GM19351 (cell line): ENCODE measurements around the gene TTLL6.

Experiments used
- ATAC-seq: cut with Tn5 transposase; IDR thresholded peaks from one replicate; pipeline ENCODE4 v1.9.1; 2021; ENCODE audit warnings: mild to moderate bottlenecking, moderate library complexity; ENCODE audit not compliant: unreplicated experiment

TTLL6 gene

DNA sequence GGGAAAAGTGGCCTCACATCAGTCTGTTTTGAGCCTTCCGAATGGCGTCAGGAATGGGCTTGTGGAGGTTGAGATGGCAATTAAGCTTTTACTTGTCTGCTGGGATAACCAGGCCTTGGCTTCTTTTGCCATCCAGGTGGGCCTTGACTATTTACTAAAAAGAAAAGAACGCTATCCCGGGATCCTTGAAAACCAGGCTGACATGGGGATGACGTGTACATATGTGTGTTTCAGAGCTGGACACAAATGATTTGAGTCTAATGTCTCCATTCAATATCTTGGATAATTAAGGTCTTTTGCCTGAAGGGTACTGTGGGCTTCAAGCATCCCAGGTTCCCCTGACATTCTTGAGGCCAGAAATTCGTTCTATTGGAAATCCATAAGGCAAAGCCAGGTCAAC, 55.9 kb downstream of the TTLL6 start:
- ATAC-seq = no peak

DNA sequence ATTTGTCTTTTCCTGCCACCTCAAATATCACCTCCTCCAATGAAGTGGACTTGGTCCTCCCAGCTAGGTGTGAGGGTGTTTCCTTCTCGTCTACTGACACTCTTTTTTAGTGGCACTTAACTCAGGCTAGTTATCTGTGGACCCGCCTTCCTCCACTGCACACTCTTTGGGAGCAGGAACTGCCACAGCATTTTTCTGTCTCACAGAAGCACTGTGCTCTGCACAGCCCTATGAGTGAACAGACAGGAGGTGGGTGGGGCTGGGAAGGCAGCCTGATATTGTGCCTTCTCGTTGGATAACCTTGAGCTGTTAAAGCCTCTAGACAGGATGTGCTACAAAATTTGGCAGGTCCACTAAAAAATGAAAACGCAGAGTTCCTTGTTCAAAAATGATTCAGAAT, 56.6 kb downstream of the TTLL6 start:
- ATAC-seq = no peak

DNA sequence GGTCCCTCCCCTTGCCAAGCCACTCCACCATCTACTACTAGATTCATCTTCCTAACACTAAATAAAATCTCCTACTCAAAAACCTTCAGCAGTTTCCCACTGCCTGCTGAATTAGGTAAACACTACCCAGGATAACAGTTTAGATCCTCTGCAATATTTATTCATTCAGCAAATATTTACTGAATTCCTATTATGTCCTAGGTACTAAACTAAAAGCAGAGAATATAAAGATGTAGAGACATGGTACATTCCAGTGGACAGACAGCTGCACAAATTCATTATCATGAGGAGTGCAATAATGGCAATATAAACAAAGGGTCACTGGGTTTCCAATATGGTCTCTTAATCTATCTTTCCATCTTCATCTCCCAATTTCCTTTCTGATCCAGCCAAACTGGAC, 57.7 kb downstream of the TTLL6 start:
- no peak for ATAC-seq

DNA sequence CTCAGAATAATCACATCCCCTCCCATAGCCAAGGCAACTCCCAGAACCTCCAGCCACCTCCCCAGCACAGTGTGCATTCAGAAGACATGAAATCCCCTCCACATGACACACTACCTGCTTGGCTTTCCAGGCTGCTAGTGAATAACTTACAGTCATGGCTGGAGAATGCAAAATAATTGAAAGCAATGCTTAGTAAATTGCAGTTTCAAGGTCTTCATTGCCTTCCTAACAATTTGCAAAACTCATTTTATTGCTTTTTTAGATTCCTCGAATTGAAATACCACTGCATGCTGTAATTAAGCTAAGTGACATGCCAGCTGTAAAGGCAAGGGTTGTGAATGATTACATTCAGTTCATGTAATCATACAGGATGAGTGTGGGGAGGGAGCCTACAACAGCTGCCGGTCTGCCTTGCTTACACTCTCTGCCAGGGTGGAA, 59.5 kb downstream of the TTLL6 start:
- no peak for ATAC-seq

DNA sequence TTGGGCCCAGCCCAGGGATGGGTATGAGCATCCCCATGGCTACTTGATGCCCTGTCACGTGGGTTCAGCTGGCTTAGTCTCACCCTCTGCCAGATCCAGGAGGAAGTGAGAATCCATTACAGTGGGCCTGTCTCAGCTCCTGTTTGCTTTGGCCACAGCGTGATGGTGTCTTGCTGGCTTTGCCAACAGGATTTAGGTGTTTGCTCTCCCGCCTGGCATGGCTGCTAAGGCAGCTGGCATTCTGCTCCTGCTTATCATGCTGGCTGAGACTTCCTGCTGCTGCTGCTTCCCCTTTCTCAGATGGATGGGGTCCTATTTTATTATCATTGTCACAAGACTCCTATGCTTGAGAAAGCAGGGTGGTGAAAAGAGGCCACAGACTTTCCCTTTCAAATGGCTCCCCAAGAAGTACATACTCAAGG, 60.2 kb downstream of the TTLL6 start:
- no peak for ATAC-seq

GRCh38 chr17:48755356-48755755, 61.7 kb downstream of the TTLL6 start:
- no peak for ATAC-seq

GRCh38 chr17:48754500-48755261, 62.3 kb downstream of the TTLL6 start:
- ATAC-seq = no peak

DNA sequence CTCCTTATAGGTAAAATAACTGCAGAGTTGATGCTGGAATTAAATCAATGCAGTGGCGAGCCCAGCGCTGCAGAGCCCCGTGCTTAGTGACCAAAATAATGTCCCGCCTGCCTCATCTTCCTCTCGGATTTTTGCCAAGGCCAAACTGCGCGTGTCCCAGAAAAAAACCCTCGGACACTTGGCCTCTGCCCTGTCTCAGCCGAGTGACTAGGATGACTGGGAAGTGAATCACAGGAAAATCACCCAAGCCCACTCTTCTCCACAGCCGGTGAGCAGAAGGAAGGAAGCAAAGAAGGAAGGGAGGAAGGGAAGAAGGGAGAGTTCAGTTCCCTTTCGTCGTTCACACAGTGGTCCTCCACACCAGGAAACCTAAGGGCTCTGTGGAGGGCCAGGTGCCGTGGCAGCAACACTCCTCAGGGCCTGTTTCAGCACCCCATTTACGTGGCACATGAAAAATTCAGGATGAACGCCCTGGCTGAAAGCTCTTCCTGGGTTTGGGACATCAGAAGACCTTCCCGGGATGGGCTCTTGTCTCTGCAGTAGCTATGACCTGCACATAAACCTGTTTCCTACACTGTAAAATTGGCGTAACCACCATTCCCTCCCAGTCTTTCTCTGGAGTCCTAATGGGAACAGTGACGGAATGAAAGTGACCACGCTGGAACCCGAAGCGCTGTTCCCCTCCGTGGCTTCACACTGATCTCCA, 63.1 kb downstream of the TTLL6 start:
- ATAC-seq = no peak

GRCh38 chr17:48752399-48753288, 64.4 kb downstream of the TTLL6 start:
- ATAC-seq = no peak

GRCh38 chr17:48751733-48752398, 65.2 kb downstream of the TTLL6 start:
- no peak for ATAC-seq

DNA sequence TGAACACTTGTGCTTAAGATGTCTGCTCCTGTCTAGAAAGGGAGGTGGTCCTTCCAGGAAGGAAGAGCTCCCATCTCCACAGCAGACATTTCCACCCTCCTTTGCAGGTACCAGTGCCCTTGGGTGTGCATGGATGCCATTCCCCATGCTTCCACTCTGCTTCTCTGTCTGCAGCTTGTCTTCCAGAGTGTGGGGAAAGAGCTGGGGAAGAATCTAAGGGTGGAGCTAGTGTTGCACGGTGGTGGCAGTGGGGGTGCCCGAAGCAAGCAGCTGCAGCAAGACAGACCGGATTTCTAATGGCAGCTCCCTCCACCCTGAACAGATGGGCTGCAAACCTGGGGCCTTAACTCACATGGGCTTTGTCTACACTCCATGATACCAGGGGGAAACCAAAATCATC, 65.9 kb downstream of the TTLL6 start:
- ATAC-seq = no peak

GRCh38 chr17:48749621-48750553, 67.1 kb downstream of the TTLL6 start:
- ATAC-seq = no peak

DNA sequence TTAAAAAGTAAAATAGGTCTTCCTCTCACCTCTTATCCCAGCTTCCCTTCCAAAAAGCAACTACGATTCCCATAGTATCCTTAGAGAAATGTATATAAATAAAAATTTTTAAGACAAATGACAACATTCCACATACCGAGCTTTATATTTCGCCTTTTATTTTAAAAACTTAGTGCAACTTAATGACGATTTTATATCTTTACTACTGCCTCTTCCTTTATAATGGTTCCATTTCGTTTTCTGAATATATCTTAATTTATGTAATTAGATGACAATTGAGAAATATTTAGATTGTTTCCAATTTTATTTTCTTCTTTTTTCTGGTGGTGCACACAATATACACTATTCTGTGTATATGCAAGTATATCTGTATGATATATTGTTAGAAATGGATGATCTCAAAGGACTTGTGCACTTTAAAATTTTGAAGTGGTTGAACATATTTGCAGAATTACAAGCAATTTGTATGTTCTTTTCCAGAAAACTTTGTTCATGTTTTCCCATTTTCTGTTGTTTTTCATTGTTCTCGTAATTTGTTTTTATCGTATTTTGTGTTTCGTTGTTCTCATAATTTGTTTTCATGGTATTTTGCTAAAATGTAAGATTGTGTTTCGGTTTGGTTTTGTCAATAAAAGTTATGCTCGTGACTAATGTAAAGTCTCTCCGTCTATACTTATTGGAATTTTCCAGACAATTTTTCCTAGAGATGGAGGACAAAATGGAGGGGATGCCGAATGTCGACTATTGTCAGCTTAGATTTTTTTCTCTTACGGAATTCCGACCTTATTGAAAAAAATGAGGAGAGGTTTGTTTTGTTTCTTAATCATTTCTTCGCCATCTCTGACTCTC, 68.1 kb downstream of the TTLL6 start:
- ATAC-seq = no peak

- ATAC-seq = no peak
Measured at GRCh38 chr17:48747445-48748363, 69.3 kb downstream of the TTLL6 start.

GRCh38 chr17:48746916-48747444, 70.0 kb downstream of the TTLL6 start:
- ATAC-seq = no peak

- ATAC-seq = no peak
Measured at GRCh38 chr17:48745381-48746275, 71.4 kb downstream of the TTLL6 start.

DNA sequence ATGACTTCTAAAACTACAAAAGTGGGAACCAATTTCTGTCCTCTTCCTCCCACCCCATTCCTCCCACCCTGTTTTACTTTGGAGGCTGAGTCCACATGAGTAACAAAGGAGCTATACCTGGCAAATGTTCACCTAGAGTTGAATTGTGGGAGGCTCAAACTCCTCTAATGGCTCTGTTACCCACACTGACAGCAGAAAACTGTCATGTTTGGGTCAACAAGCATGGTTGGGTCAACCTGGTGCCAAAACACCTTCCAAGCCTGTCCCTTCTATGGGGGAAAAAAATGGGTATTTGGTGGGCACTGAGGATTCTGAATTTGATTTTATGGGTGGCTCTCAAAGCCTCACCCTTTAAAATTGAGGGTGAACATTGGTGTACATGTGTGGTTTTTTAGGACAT, 76.5 kb downstream of the TTLL6 start:
- no peak for ATAC-seq
